HepG2 (cell line): ENCODE results near the gene AHCTF1. TPM values are rescaled to one million over a fixed set of nuclear protein-coding genes. Genes with fewer than 3 reads are reported as not detected.

Experiments used
- ATAC-seq: fragments of 200-7000 bp; cut with Tn5 transposase; 3 replicates; pipeline ENCODE4 v1.9.1; 2020; ENCODE audit warnings: mild to moderate bottlenecking, moderate library complexity
- BruUV-seq: library from RNA; stranded (reverse); fragments of 400-500 nt; replicated peaks from 2 replicates; lab custom pipeline; 2021; lab: Mats Ljungman, UMichigan
- CTCF ChIA-PET: fragments of 300-600 bp; formaldehyde crosslinking; extraction: SDS; loops from one replicate; lab custom pipeline; 2021; ENCODE audit warnings: low total read pairs, inconsistent platforms, low intra/inter-chr PET ratio; lab: Yijun Ruan, JAX
- POLR2A ChIA-PET: fragments of 350-600 bp; sonication (Branson Sonifier 250); formaldehyde crosslinking; loops from one replicate; lab custom pipeline; 2020; ENCODE audit warnings: antibody characterized with exemption, inconsistent platforms; lab: Yijun Ruan, JAX
- DNase-seq: peaks from one replicate; pipeline ENCODE4 v3.0.0-alpha.2; 2015; ENCODE audit warnings: low spot score
- FAIRE-seq: peaks from 3 replicates; lab custom pipeline; 2011; peaks lifted over from hg19 to GRCh38; lab: Jason Lieb, UNC
- H2AFZ ChIP-seq: one replicate; pipeline ENCODE4 v1.6.1; 2011; ENCODE audit warnings: low read length, inconsistent platforms
- H3K27ac ChIP-seq: fragments of 300-600 bp; 3 replicates; pipeline ENCODE4 v1.8.0; 2011; ENCODE audit warnings: mixed run types, mild to moderate bottlenecking, mixed read lengths, low read length, inconsistent platforms; ENCODE audit not compliant: insufficient read depth; ENCODE audit errors: extremely low read length
- H3K27me3 ChIP-seq, 2 experiments: fragments of 200-600 bp in 1 of 2; 2 replicates in 1 of 2; 3 replicates in 1 of 2; pipeline versions ENCODE4 v1.6.0 to v1.8.0; 2011; ENCODE audit warnings: low read length in 2 of 2, mild to moderate bottlenecking in 2 of 2, moderate library complexity in 2 of 2, inconsistent platforms in 1 of 2; ENCODE audit not compliant: insufficient read depth in 2 of 2, control insufficient read depth in 1 of 2
- H3K36me3 ChIP-seq, 2 experiments: fragments of 200-600 bp in 1 of 2; replicated peaks in 1 of 2; 2 replicates in 1 of 2; 3 replicates in 1 of 2; pipeline versions ENCODE4 v1.5.1 to v1.8.0; 2011; ENCODE audit warnings: low read length in 2 of 2, inconsistent platforms in 1 of 2; ENCODE audit not compliant: insufficient read depth in 2 of 2, control insufficient read depth in 1 of 2
- H3K4me1 ChIP-seq: 2 replicates; pipeline ENCODE4 v1.5.1; 2012; ENCODE audit warnings: low read length, inconsistent platforms; ENCODE audit not compliant: insufficient read depth
- H3K4me2 ChIP-seq: 2 replicates; pipeline ENCODE4 v1.6.0; 2011; ENCODE audit warnings: low read depth, low read length, inconsistent platforms
- H3K4me3 ChIP-seq, 3 experiments: fragments of 200-600 bp in 1 of 3; sonication (generic), shearing (Covaris generic) in 1 of 3; replicated peaks in 1 of 3; 2 replicates each; pipeline ENCODE4 v1.5.1; 2011 to 2016; ENCODE audit warnings: low read length in 3 of 3, inconsistent platforms in 2 of 3, low read depth in 2 of 3, mild to moderate bottlenecking in 2 of 3, control low read depth in 1 of 3, mixed read lengths in 1 of 3; ENCODE audit not compliant: insufficient read depth in 1 of 3
- H3K79me2 ChIP-seq: one replicate; pipeline ENCODE4 v1.6.1; 2011; ENCODE audit warnings: low read length, inconsistent platforms; ENCODE audit not compliant: insufficient read depth
- H3K9ac ChIP-seq: 2 replicates; pipeline ENCODE4 v1.6.0; 2011; ENCODE audit warnings: mild to moderate bottlenecking, low read depth, low read length, inconsistent platforms; ENCODE audit not compliant: insufficient read depth
- H3K9me3 ChIP-seq: 2 replicates; pipeline ENCODE4 v1.5.1; 2012; ENCODE audit warnings: mild to moderate bottlenecking, low read length
- H4K20me1 ChIP-seq: 2 replicates; pipeline ENCODE4 v1.6.0; 2011; ENCODE audit warnings: inconsistent platforms, mild to moderate bottlenecking, low read length, moderate library complexity; ENCODE audit not compliant: insufficient read depth
- ATF7 ChIP-seq, 2 experiments: fragments of 450-650 bp in 1 of 2; sonication (generic) in 1 of 2; formaldehyde crosslinking in 1 of 2; IDR thresholded peaks; 2 replicates each; pipeline versions ENCODE4 v1.4.0 to v1.6.1; 2016 to 2020; ENCODE audit warnings: antibody characterized with exemption in 1 of 2, mild to moderate bottlenecking in 1 of 2, missing genetic modification reagents in 1 of 2
- CEBPB ChIP-seq: IDR thresholded peaks from 2 replicates; pipeline ENCODE4 v1.6.1; 2011; ENCODE audit warnings: low read depth, low read length, improper control_type of control experiment, borderline replicate concordance
- KAT8 ChIP-seq: IDR thresholded peaks from 2 replicates; pipeline ENCODE4 v1.6.1; 2016; ENCODE audit warnings: missing genetic modification reagents, missing compliant biosample characterization
- MXI1 ChIP-seq: IDR thresholded peaks from 3 replicates; pipeline ENCODE4 v1.6.1; 2012; ENCODE audit warnings: low read depth, low read length, inconsistent platforms, borderline replicate concordance
- ZBTB38 ChIP-seq: sonication (generic); formaldehyde crosslinking; IDR thresholded peaks from 2 replicates; pipeline ENCODE4 v1.5.1; 2020; ENCODE audit warnings: mild to moderate bottlenecking, missing genetic modification reagents
- WGBS: methylation state at CpG from one replicate; pipeline ENCODE4 v1.1.6; 2017; ENCODE audit warnings: low lambda C conversion rate; 5-methylcytosine and 5-hydroxymethylcytosine counted together
- in situ Hi-C: cut with HindIII; loops from 2 replicates; pipeline ENCODE4 v1.10.0; 2017; ENCODE audit warnings: low pct_unique_long_range_greater_than_20kb; ENCODE audit not compliant: extremely low pct_ligation_motif_present
- intact Hi-C: fragments of 100-400 bp; cut with micrococcal nuclease; formaldehyde crosslinking; loops from one replicate; pipeline ENCODE4 v1.10.0; 2022; ENCODE audit not compliant: unreplicated experiment
- polyA plus RNA-seq, 8 experiments: library from polyadenylated mRNA; depleted of rRNA in 3 of 8; stranded (reverse) in 7 of 8; unstranded in 1 of 8; fragments of >200 nt; fragmentation: Illumina TruSeq in 4 of 8; extraction: Trizol in 4 of 8; gene quantifications; 2 replicates each; pipeline versions ENCODE4 v1.2.1 to v1.2.3, GENCODE V29; 2011 to 2016; ENCODE audit warnings: low read depth in 4 of 8, missing spikeins in 1 of 8, mixed read lengths in 1 of 8; ENCODE audit not compliant: insufficient read depth in 1 of 8
- total RNA-seq, 5 experiments: library from RNA; depleted of rRNA; stranded (reverse); fragments of >200 nt; fragmentation: Illumina TruSeq; extraction: Trizol; gene quantifications; 2 replicates each; pipeline ENCODE4 v1.2.3, GENCODE V29; 2016; ENCODE audit warnings: low read depth in 1 of 5
- TF ChIP-seq, protein P1 (sequence below): IDR thresholded peaks from 2 replicates; pipeline ENCODE4 v1.6.1; 2016; ENCODE audit warnings: low read depth

AHCTF1 gene
- total and polyA plus RNA-seq, 2 of the 13 experiments (the other 11 are each of a cell fraction or from before 2014, with no cell fraction given): 16.6 to 45.9 TPM

DNA sequence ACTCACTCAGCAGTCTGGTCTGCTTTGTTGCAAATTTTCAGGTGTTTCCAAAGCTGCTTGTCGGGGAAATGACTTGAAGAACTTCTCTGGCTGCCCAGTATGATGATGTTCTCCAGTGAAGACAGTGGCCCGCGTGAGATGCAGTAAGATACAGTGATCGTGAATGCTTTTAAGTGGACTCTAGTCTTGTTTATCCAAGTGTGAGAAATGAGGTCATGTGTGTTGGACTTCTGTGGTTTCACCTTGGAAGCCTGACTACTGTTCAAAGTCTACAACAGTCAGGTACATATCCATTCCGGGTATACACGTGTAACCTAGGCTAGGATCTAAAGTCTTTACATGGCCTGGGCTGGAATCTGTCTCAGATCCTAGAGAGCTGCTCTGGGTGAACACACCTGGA, 47.0 kb upstream of the AHCTF1 start (continued):
- TF ChIP-seq, protein P1, sequence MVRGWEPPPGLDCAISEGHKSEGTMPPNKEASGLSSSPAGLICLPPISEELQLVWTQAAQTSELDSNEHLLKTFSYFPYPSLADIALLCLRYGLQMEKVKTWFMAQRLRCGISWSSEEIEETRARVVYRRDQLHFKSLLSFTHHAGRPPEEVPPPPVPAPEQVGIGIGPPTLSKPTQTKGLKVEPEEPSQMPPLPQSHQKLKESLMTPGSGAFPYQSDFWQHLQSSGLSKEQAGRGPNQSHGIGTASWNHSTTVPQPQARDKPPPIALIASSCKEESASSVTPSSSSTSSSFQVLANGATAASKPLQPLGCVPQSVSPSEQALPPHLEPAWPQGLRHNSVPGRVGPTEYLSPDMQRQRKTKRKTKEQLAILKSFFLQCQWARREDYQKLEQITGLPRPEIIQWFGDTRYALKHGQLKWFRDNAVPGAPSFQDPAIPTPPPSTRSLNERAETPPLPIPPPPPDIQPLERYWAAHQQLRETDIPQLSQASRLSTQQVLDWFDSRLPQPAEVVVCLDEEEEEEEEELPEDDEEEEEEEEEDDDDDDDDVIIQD (CRISPR knock-in tag): peak; percentile 98
- TF ChIP-seq KAT8 (CRISPR knock-in tag): no peak
- peak; percentile 53; the same call in 1 of the 2 replicates for TF ChIP-seq ZBTB38 (CRISPR knock-in tag)

DNA sequence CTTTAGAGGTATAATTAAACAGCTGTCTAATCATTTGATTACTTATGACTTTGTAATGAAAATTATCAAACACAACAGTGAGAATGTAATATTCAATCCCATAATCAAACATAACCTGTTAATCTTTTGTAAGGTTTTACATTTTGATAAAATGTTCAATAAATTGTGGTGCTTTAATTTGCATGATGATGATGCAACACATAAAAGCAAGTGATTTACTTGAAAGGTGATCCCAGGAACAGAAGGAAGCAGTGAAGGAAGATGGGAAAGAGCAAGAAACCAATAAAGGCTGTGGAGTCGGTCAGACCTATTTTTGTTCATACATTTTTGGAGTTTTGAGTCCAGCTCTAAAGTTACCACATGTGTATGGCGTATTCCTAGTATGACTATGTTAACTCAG, 46.5 kb upstream of the AHCTF1 start:
- ChIA-PET CTCF (no interaction called here), POLR2A (no interaction called here)
- H3K27ac ChIP-seq: no peak overlapping the region
- FAIRE-seq: no peak
- no peak overlapping the region for H2AFZ ChIP-seq
- BruUV-seq: no TSS peak
- intact Hi-C loops: no loop called here
- peaks cover 0 to 16% of the 10 kb centered on the region in 2 experiments; a peak in 4 of 5 replicates for H3K36me3 ChIP-seq
- peaks cover 54% of the 10 kb centered on the region for H3K9me3 ChIP-seq
- in situ Hi-C loops: no loop called here
- DNase-seq: no peak
- H3K4me1 ChIP-seq: peaks cover 10% of the 10 kb centered on the region
- H3K79me2 ChIP-seq: no peaks in the 10 kb centered on the region
- no peak overlapping the region for H3K4me2 ChIP-seq
- H3K27me3 ChIP-seq: no peaks in the 10 kb centered on the region
- H3K9ac ChIP-seq: no peak overlapping the region
- H4K20me1 ChIP-seq: no peaks in the 10 kb centered on the region
- ATAC-seq: no peak
- TF ChIP-seq ATF7 (IDR thresholded peaks at IDR 0.05) (peak; percentile 32; the same call in 1 of the 2 replicates), ATF7 (CRISPR knock-in tag; IDR thresholded peaks at IDR 0.05) (no peak), MXI1 (no peak), CEBPB (peak; percentile 34; the same call in 1 of the 2 replicates)
- 96% methylated on average over 2 of the region's 2 CpGs for WGBS
- no peak overlapping the region for H3K4me3 ChIP-seq
